Stimulated activated naive CD4-positive, alpha-beta T cell (primary cell): ENCODE measurements around the gene ENOX1.
"Not testable (repeated sequence)": the region's sequence is repeated elsewhere in the genome, so short reads cannot be mapped to it uniquely, and the experiment has no call there.

Source experiments
- DNase-seq, 6 experiments: peaks; one replicate each; lab custom pipeline; 2025; lab: John Stamatoyannopoulos, UW

The ENOX1 gene

GRCh38 chr13:43205416-43205815, 581.4 kb downstream of the ENOX1 start:
- DNase-seq, result no peak

DNA sequence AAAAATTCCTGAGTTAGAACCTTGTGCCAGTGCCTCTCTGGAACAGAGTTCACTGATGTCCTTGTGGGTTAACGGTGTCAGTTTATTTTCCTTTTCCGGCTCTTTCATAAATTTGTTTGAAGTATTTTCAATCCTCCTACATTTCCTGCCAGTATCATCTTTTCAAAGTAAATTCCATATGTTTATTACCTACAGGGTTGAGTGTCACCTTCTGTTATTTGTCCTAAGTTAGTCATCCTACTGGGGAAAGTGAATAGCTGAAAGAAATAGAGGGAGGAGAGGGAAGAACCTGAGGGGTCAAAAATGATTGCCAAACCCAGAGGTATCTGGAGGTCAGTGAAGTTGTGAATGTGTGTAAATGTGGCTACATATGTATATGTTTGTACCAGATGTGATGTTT, 582.2 kb downstream of the ENOX1 start:
- no peak for DNase-seq

DNA sequence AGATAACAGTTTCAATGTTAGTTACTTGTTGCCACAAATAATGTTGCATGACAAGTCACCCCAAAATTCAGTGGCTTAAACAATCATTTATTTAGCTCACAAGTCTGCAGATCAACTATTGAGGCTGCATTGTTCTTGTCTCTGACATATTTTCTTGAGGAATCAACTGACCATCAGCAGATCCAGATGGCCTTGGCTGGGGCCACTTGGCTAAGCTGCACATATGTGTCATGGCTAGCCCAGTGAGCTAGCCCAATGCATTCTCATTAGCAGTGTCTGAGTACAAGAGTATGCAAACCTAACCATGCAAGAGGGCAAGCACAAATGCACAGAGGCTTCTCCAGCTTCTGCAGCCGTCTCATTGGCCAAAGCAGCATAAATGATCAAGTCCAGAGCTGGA, 583.0 kb downstream of the ENOX1 start:
- no peak for DNase-seq

- no peak for DNase-seq
Observed at GRCh38 chr13:43200736-43201135, 586.0 kb downstream of the ENOX1 start.

DNA sequence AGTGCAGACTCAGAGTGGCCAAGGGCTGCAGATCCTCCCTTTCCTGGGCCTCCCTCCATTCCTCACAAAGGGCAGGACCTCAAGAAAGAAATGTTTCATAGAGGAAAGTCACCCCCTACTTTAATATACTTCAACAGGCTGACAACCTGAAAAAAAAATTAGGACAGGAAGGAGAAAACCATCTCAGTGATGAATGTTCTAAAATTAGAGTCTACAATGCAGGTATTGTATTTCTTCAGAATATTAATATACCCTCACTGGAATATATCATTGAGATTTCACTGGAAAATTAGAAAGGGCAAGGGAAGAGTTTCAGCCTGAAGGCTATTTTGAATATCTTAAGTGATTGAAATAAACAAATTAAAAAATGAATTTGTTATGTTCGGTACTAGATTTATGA, 586.5 kb downstream of the ENOX1 start:
- no peak for DNase-seq

DNA sequence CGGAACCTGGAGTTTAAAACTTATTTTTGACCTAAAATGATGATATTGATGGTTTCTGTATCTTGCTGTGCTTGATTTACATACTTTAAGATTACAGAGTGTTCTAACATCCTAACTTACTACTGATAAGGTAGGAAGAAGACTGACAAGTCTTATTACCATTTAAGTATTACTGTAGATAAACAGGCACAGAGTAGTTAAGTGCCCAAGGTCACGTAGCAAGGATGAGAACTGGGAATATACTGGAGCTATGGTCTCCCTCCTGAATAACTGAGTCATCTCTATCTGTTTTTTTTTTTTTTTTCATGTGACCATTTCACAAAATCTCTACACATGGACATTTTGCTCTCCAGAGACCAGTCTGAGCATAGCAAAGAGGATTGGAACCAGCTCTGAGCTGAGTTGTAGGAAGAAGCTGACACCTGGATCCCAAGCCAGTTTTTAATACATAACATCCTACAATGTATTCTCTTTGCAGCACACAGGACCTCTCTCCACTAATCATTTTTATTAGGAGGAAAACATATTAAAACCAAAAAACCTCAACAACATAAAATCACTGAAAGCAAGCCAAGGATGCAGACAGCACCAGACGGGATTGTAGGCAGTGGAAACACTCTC, 589.9 kb downstream of the ENOX1 start:
- no peak for DNase-seq

DNA sequence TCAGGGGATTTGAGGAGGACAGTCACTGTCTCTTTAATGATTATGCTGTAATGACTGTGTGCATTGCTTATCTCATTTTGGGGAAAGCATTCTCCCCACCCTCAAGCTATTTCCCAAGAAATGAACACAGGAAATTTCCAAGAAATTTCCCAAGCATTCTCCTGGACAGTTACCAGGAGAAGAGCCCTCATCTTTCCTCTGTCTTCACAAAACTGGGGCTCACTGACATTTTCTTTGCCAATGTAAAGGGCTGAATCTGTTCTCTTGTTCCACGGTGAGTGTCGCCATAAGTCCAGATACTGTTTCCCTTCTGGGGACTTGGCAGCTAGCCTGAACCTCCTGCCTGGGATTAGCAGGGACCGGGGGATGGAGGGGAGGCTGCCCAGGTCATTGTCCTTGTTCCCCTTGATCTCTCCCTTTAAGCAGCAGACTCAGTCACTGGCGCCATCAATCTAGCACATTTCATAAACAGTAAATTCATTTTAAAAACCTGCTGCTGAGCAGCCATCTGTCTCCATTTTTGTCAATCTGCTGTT, 590.6 kb downstream of the ENOX1 start:
- DNase-seq, result no peak

DNA sequence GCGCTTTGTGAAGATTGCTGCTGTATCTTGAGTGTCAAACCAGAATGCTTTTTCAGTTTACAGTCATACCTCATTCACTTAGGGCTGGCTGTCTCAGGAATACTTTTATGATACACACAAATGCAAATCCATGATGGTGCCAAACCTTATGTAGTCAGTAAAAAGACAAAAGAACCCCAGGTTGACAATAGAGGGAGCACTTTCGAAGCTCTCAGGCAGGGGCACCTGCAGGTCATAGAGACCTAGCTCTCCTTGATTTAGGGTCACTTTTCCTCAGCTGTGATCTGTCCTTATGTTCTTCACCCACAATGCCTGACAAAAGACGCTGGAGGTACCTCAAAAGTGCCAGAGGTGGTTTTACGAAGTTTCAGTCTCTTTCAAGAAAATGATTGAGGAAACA, 591.2 kb downstream of the ENOX1 start:
- DNase-seq, result no peak

GRCh38 chr13:43195112-43195511, 591.7 kb downstream of the ENOX1 start:
- DNase-seq, result no peak

DNA sequence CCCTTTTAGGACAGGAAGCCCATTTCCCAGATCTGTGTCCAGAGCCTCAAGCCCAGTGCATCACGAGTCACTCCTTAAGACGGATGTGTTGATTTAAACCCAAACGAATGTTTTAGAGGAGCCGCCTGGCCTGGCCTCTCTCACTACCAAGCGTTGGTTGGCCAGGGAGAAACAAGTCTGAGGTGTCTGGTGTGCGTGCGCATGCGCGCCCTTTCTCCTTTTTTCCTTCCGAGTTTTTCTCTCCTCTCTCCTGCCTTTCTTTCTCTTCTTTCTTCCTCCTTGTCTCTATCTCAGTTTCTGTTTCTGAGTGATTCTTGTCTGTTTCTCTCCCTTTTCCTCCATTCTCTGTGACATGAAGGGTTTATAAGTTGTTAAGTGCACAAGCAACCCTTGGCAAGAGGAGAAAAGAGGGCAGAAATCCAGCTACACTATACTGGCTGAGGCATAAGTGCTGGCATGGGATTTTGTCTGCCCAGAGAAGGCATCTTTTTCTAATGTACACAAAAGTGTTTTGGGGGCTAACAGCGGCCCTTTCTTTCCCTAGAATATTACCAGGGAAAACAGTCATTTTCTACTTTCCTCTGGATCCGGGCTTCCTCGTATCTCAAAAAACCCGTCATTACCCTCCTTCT, 592.9 kb downstream of the ENOX1 start:
- no peak for DNase-seq

GRCh38 chr13:43191546-43191945, 595.2 kb downstream of the ENOX1 start:
- no peak for DNase-seq

DNA sequence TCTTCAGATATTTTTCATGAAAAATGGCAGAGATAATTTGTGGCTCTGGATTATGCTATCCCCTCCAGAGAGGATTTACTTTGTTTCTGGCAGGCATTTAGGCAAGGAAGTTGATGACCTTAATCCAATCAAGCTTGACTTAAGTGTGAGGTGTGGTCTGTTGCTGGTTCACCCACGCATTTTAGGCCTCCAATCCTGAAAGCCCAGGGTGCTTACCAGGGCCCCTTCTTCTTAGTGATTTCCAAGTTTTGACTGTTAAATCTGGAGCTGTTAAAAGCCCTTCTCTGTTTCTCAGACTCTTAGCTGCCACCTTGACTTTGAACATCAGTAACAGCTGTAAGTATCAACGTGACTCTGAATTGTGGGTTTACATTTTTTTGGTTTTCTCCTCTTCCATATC, 601.5 kb downstream of the ENOX1 start:
- no peak for DNase-seq

DNA sequence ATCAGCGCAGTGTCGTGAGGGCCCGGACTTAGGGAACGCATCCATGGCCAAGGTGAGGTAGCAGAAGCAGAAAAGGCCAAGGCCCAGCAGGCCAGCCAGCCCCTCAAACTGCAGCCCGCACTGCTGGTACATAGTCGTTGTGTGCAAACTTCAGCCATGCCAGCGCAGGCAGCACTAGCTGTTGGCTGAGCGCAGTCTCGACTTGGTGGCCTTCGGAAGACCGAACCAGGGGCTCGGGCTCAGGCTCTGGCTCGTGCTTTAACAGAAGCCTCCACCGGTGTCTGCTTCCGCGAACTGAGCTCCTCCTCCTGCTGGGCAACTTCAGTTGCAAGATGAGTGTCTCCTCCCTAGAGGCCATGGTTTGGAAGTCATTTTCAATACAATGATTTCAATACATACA, 605.9 kb downstream of the ENOX1 start:
- no peak for DNase-seq

GRCh38 chr13:43180036-43180660, 606.6 kb downstream of the ENOX1 start:
- no peak for DNase-seq

GRCh38 chr13:43171489-43171888, 615.3 kb downstream of the ENOX1 start:
- DNase-seq, result no peak

GRCh38 chr13:43170506-43170905, 616.3 kb downstream of the ENOX1 start:
- no peak for DNase-seq

DNA sequence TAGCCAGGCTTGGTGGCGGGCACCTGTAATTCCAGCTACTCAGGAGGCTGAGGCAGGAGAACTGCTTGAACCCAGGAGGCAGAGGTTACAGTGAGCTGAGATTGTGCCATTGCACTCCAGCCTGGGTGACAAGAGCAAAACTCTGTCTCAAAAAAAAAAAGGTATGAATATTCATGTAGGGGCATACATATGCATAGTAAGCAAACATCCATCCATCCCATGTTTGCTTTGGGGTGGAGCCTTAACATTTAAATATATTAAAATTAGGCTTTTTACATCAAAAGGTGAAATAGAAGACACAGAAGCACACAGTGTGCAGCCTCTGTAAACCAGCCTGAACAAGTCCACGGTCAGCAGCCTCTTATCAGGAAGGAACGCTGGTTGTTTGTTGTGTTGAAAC, 618.3 kb downstream of the ENOX1 start:
- not testable (repeated sequence) for DNase-seq

DNA sequence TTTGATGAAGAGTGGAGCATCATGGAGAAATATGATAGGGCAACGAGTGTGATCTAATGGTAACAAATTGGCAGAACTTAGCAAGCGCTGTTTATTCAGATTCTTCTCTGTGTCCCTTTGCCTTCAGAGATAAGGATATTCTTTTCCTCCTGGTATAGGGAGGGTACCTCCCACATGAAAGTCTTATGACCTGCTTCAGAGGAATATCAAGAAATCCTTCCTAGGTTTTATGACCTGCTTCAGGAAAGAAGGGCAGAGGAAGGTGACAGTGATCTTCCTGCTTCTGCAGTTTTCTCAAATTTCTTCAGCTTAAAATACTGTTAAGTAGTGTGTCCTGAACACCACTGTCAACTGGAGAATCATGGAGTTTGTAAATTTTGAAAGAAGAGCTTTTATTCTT, 619.0 kb downstream of the ENOX1 start:
- DNase-seq, result no peak

GRCh38 chr13:43166644-43167457, 619.9 kb downstream of the ENOX1 start:
- DNase-seq, result no peak
